D341Med (cell line): ENCODE results near the gene ARHGDIG.
"Not testable (repeated sequence)": the region's sequence is repeated elsewhere in the genome, so short reads cannot be mapped to it uniquely, and the experiment has no call there.

Experiments used
- DNase-seq: peaks from one replicate; pipeline ENCODE4 v3.0.0; 2012; ENCODE audit warnings: low spot score

Gene ARHGDIG

DNA sequence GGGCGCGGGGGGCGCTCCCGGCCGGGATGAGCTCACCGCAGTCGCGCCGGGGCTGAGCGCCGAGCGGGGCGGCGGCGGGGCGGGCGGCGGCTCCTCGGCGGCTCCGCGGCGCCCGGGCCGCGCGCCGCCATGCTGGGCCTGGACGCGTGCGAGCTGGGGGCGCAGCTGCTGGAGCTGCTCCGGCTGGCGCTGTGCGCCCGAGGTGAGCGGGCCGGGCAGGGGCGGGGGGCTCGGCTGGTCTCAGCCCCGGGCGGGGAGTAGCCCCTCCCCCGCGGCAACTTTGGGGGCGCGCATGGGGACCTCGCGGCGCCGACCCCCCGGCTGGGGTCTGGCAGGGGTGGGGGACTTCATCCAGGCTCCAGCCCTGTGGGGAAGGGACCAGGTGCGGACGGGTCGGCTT is at the start of gene ARHGDIG:
TSS of gene ARHGDIG (plus strand) at position 40 of the 400 bp plus-strand sequence. CDS start at position 130, 90 bp downstream.
- peak; percentile 77 for DNase-seq

DNA sequence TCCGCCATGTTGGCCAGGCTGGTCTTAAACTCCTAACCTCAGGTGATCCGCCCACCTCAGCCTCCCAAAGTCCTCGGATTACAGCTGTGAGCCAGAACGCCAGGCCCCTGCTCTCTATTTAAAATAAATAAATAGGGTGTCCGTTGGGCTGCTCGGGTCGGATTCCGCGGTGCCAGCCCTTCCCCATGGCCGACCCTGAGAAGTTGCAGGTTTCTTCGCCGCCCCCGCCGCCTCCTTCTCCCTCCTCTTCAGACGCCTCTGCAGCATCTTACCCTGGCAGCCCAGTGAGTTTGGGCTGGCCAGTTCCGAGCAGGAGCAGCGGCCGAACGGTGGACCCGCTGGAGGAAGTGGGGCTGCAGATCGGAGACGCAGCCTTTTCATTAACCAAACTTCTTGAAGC is 49.4 kb upstream of the ARHGDIG start:
- DNase-seq = no peak

GRCh38 chr16:234468-235305 is 45.7 kb upstream of the ARHGDIG start, which contains the start of gene FAM234A:
TSS of gene FAM234A (plus strand) at chr16:234821. CDS start at chr16:254414, 19,593 bp downstream.
- peak; percentile 96 for DNase-seq

GRCh38 chr16:239948-240277 is 40.5 kb upstream of the ARHGDIG start:
- no peak for DNase-seq

- DNase-seq = no peak
These were observed 39.8 kb upstream of the ARHGDIG start for GRCh38 chr16:240559-240958.

GRCh38 chr16:242281-242680 is 38.1 kb upstream of the ARHGDIG start:
- no peak for DNase-seq

GRCh38 chr16:243348-243747 is 37.0 kb upstream of the ARHGDIG start:
- no peak for DNase-seq

GRCh38 chr16:245105-245504 is 35.3 kb upstream of the ARHGDIG start:
- no peak for DNase-seq

DNA sequence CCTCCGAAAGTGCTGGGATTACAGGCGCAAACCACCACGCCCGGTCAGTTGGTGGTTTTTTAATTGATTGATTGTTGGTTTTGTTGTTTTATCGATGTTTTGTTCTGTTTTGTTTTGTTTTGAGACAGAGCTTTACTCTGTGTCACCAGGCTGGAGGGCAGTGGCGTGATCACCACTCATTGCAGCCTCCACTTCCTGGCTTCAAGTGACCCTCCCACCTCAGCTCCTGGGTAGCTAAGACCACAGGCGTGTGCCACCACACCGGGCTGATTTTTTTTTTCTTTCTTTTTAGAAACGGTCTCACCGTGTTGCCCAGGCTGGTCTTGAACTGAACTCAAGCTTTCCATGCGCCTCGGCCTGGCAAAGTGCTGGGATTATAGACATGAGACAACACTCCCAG is 33.4 kb upstream of the ARHGDIG start:
- no peak for DNase-seq

- no peak for DNase-seq
These were observed 31.0 kb upstream of the ARHGDIG start for GRCh38 chr16:249431-249830.

DNA sequence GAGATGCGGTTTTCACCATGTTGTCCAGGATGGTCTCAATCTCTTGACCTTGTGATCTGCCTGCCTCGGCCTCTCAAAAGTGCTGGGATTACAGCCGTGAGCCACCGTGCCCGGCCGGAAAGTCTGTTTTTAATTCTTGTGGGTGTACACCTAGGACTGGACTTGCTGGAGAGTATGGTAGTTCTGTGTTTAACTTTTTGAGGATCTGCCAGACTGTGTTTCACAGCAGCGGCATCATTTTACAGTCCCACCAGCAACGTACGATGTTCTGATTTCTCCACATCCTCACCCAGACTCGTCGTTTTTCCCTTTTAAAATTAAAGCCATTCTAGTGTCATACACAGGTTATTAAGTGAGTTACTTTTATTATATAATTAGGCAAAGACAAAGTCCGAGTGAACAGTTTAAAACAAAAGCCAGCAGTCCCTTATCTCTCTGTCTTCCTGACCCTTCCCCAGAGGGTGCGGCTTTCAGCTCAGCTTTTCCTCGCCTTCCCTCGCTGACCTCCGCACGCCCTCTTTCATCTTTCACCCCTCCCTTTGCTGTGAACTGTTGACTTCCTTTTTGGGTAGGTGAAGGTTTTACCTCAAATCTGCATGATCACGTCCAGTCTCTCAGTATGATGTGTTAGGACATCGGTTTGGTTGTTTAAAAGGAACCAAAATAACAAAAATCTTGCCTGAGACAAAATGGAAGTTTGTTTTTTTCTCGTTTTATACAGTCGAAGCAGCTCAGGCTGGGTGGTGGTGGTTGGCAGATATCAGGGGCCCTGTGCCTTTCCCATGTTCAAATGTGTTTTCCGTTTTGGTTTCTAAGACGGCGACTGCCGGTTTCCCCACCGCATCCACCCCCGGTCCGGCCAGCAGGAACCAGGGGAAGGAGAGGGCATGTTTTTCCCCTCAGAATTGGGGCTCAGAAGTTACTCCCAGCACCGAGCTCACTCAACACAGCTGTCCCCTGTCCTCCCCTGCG is 27.7 kb upstream of the ARHGDIG start:
- DNase-seq = no peak

GRCh38 chr16:253833-254232 is 26.6 kb upstream of the ARHGDIG start:
- no peak for DNase-seq

DNA sequence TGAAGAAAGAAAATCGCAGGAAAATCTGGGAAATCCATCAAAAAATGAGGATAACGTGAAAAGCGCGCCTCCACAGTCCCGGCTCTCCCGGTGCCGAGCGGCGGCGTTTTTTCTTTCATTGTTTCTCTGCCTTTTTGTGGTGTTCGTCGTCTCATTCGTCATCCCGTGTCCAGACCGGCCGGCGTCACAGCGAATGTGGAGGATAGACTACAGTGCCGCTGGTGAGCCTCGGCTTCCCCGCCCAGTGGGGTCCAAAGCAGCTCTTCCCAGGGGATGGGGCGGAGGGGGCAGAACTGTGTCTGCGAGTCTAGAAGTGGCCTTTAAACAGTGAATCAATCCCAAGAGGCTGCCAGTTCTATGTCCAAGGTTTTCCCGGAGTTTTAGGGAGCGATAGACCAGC is 25.9 kb upstream of the ARHGDIG start:
- no peak for DNase-seq

DNA sequence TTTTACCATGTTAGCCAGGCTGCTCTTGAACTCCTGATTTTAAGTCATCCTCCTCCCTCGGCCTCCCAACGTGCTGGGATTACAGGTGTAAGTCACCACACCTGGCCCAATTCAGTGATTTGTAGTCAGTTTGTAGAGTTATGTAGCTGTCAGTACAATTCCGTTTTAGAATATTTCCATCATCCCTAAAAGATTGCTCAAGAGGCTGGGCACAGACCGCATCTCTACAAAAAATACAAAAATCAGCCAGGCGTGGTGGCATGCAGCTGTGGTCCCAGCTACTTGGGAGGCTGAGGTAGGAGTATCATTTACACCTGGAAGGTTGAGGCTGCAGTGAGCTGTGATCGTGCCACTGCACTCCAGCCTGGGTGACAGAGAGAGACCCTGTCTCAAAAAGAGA is 25.2 kb upstream of the ARHGDIG start:
- DNase-seq = no peak

DNA sequence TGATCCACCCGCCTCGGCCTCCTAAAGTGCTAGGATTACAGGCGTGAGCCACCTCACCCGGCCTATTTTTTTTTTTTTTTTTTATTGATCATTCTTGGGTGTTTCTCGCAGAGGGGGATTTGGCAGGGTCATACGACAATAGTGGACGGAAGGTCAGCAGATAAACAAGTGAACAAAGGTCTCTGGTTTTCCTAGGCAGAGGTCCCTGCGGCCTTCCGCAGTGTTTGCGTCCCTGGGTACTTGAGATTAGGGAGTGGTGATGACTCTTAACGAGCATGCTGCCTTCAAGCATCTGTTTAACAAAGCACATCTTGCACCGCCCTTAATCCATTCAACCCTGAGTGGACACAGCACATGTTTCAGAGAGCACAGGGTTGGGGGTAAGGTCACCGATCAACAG is 22.3 kb upstream of the ARHGDIG start:
- not testable (repeated sequence) for DNase-seq

DNA sequence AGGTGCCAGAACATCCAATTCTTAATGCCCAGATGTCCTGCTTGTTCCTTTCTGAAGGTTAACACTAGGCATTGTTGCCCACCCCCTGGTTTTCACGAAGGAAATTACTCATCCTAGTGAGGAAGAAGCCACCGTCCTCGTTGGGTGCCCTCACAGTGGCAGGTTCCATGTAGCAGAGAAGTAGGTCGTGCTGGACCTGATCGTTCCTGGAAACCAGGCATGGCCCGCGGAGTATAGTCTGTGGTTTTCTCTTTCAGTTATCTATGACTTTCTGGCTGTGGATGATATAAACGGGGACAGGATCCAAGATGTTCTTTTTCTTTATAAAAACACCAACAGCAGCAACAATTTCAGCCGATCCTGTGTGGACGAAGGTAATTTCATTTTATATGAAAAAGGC is 21.2 kb upstream of the ARHGDIG start:
- no peak for DNase-seq

DNA sequence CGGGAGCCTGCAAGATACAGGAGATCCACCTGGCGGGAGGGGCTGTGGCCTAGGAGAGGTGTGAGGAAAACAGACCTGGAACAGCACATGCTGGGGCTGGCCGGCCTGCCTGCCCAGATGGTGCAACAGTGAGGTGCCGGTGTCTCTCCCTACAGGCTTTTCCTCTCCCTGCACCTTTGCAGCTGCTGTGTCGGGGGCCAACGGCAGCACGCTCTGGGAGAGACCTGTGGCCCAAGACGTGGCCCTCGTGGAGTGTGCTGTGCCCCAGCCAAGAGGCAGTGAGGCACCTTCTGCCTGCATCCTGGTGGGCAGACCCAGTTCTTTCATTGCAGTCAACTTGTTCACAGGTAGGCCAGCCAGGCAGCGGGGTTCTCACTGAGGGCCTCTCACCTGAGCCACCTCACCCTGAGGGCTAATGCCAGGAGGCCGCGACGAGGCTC is 20.6 kb upstream of the ARHGDIG start:
- DNase-seq = no peak

DNA sequence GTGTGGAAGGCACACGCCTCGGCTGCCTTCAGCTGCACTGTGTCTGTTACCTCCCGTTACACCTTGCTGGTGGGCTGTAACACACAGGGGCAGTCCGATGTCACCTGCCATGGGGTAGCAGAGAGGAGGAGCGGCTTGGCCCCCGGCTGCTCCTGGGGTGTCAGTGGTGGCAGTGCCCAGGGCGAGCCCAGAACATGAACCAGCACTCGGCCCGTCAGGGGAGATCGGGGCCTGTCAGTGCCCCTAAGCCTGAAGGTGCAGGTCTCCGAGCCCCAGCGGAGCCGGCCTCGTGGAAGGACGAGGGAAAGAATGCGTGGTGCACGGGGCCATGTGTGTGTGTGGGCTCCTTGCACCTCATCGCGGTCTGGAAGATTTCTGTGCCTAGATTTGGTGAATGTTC is 20.1 kb upstream of the ARHGDIG start:
- no peak for DNase-seq

DNA sequence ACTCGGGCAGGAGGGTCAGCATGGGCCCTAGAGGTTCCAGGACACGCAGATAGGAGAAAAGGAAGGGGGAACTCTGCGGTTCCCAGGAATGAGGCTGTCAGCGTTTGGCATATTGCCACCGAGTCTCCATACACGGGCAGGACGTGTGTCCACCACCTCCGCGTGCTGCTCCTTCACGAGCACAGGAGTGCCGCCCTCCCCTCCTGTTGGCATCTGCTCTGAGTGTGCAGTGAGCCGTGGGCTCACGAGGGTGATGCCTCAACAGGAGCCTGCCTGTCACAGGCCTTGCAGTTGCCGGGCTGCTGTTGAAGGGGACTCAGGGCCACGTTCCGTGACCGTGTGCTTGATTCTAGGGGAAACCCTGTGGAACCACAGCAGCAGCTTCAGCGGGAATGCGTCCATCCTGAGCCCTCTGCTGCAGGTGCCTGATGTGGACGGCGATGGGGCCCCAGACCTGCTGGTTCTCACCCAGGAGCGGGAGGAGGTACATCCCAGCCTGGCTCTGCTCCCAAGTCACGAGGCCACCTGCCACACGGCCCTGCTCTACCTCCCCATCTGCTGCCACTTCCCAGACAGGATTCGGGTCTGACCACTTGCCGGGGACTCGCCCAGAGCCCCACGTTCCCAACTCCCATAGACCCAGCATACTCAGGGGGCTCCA is 19.2 kb upstream of the ARHGDIG start:
- no peak for DNase-seq

- no peak for DNase-seq
These were observed 18.2 kb upstream of the ARHGDIG start for GRCh38 chr16:262121-262745.

DNA sequence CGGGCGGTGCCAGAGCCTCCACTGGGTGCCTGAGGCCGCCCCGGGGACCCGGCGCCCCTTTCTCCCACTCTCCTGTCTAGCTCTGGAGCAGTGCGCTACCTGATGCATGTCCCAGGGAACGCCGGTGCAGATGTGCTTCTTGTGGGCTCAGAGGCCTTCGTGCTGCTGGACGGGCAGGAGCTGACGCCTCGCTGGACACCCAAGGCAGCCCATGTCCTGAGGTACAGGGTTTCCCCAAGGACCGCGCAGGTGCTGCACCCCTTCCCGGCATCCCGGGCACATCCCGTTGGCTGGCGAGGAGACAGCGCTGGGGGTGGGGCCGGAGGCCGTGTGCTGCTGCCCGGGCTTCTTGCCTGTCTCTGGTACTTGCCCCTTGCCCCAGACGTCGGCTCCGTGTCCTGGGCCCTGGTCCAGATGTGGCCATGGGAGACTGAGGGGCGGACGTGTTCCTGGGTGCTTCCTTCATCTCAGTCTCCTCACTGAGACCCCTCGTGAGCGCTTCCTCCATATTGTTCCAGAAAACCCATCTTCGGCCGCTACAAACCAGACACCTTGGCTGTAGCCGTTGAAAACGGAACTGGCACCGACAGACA is 17.1 kb upstream of the ARHGDIG start:
- no peak for DNase-seq

DNA sequence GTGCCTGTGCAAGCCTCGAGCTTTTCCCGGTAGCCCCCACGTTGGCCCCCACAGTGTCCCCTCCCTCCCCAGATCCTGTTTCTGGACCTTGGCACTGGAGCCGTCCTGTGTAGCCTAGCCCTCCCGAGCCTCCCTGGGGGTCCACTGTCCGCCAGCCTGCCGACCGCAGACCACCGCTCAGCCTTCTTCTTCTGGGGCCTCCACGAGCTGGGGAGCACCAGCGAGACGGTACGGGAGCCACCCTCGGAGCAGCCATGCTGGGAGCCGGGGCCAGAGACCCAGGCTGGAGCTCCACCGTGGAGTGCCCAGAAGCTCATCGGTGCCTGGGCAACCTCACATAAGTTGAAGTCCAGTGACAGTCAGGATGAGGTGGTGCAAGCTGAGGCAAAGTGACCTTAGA is 16.4 kb upstream of the ARHGDIG start:
- DNase-seq = no peak
